GM18909 (cell line): ENCODE results near the gene APOBEC3F.

Source experiments
- ATAC-seq: cut with Tn5 transposase; IDR thresholded peaks from one replicate; pipeline ENCODE4 v1.9.1; 2021; ENCODE audit warnings: mild to moderate bottlenecking; ENCODE audit not compliant: unreplicated experiment, poor library complexity

The APOBEC3F gene

DNA sequence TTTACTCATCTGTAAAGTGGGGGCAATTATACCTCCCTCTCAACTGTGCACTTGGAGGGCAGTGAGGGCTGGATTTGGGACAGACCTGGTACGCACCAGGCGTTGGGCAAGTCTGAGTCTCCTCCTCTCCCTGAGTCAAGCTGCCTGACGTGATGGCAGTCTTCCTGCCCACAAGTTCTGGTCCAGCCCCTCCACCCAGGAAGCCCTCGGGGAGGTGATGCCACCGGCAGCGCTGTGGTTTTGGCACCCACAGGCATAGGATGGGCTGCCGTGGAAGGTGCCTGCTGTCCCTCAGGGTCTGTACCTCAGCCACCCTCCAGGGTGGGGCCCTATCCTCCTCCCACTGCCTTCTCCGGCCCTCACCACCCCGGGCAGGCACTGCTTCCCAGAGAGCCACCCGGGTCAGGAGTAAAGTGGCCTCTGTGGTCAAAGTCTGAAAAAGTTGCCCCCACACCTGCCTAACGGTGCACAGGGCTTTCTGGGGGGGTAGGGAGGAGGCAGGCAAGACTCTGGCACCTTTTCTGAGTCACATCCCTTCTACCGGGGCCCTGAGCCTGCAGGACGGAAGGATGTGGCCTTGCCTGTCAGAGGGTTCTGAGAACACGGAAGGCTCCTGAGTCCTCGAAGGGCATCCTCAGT is 49.9 kb downstream of the APOBEC3F start:
- ATAC-seq: peak; percentile 40

GRCh38 chr22:39091126-39092081 is 50.7 kb downstream of the APOBEC3F start:
- ATAC-seq: no peak

- no peak for ATAC-seq
These were observed 51.6 kb downstream of the APOBEC3F start for GRCh38 chr22:39092111-39092862.

DNA sequence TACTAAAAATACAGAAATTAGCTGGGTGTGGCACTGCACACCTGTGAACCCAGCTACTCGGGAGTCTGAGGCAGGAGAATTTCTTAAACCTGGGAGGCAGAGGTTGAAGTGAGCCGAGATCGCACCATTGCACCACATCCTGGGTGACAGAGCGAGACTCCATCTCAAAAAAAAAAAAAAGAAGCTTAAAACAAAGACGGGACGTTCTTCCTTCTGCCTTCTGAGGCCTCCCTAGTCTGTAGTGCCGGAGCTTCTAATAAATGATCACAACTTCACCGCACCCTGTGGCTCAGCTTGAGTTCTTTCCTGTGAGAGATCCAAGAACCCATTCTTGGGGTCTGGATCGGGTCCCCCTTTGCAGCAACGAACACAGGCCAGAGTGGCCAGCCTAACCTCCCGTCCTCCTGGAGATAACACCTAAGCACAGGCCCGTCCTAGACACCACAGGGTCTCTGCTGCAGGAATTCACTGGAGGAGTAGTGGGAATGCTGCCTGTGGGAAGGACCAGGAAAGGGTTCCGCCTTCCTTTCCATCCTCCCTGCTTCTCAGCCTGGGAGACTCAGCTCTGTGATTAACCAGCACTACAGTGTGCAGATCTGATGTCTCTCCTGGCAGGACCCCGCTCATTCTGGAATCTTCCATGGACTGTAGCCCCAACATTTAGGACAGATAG is 54.2 kb downstream of the APOBEC3F start:
- no peak for ATAC-seq

DNA sequence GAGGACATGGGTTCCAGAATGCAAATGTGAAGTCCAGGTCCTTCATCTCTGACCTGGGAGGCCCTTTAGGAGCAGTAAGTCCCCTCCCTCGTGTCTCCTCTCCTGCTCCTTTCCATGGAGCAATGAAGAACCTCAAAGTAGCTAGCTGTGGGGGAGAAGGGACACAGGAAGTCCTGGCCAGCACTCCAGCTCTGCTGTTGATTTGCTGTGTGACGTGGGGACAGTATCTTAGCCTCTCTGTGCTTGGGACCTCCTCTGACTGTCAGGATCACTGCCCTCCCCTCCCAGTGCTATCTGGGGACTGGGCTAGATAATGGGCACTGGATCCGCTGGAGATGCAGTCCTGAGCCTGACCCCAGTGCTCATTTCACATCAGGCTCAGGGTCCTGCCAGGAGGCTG is 55.3 kb downstream of the APOBEC3F start:
- no peak for ATAC-seq

- ATAC-seq: no peak
These were observed 56.7 kb downstream of the APOBEC3F start, which contains the start of gene APOBEC3H for GRCh38 chr22:39097098-39098020. Gene APOBEC3H (plus strand): TSS chr22:39097244. CDS start chr22:39100279, 3,035 bp downstream.

DNA sequence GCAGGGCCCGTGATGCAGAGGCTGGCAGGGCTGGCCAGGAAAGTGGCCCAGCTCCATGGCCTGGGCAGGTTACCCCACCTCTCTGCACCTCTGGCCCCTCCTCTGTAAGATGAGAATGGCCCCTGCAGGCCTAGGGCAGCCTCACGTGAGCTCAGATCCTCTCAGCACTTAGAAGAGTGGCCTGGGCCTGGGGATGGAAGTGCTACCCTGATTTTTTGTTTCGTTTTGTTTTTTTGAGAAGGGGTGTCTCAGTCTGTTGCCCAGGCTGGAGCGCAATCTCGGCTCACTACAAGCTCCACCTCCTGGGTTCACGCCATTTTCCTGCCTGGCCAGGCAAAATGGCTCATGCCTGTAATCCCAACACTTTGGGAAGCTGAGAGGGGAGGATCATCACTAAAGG is 57.4 kb downstream of the APOBEC3F start:
- ATAC-seq: no peak

DNA sequence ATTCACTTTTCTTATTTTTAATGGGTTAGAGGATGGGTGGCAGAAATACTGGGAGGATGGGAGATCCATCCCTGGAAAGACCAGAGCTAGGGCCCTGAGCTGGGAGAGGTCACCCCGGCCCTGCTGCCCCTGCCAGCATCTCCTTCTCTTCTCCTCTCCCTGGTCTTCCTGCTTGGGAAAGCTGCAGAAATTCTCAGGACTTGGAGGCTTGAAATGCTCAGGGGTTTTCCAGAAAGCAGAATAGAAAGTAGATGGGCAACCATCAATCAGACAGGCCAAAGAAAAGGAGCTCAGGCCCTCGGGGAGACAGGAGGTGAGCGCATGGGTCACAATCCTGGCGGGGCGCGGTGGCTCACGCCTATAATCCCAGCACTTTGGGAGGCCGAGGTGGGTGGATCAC is 57.9 kb downstream of the APOBEC3F start:
- ATAC-seq: no peak

DNA sequence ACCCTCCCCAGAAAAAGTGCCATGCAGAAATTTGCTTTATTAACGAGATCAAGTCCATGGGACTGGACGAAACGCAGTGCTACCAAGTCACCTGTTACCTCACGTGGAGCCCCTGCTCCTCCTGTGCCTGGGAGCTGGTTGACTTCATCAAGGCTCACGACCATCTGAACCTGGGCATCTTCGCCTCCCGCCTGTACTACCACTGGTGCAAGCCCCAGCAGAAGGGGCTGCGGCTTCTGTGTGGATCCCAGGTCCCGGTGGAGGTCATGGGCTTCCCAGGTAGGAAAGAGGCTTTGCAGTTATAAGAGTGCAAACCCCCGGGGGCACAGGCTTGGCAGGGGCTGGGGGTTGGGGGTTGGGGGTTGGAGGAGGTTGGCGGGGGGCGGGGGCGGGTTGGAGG is 60.6 kb downstream of the APOBEC3F start:
- ATAC-seq: no peak

GRCh38 chr22:39103431-39103830 is 62.8 kb downstream of the APOBEC3F start:
- no peak for ATAC-seq
